GM03348 (cell line): ENCODE results near the gene PAPLN.
"Not testable (repeated sequence)": the region's sequence is repeated elsewhere in the genome, so short reads cannot be mapped to it uniquely, and the experiment has no call there.

ENCODE experiments used
- DNase-seq: peaks from one replicate; pipeline ENCODE4 v3.0.0; 2012; ENCODE audit warnings: low spot score

PAPLN gene

DNA sequence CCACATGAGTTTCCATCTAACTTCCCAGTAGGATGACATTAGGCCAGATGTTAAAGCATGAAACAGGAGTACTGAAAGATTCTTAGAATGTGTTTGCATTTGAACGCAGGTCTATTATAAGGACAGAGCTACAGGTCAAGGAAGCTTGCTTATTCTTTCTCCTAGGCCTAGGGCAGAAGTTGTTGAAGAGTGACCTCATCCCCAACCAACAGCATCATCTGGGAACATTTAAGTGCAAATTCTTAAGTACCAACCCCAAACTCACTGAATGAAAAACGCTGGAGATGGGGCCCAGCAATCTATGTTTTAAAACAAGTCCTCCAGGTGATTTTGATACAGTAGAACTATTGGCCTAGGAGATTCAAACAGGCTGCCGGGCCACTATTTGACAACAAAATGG, 52.4 kb downstream of the PAPLN start:
- no peak for DNase-seq

DNA sequence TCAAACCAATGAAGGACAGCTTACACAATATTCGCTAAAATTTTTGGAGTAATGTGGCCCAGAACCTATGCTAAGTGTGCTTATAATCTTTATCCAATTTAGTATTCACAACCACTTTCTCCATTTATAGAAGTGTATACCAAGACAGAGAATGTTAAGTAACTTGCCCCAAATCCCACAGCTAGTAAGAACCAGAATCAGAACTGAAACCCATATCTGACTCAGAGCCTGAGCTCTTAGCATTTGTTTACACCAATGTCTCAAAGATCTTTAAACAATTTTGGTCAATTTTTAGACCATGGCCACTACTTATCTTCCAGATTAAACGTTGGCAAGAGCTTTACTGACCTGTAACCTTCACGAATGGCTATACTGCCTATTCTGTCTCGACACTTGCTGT, 53.0 kb downstream of the PAPLN start:
- DNase-seq = no peak

DNA sequence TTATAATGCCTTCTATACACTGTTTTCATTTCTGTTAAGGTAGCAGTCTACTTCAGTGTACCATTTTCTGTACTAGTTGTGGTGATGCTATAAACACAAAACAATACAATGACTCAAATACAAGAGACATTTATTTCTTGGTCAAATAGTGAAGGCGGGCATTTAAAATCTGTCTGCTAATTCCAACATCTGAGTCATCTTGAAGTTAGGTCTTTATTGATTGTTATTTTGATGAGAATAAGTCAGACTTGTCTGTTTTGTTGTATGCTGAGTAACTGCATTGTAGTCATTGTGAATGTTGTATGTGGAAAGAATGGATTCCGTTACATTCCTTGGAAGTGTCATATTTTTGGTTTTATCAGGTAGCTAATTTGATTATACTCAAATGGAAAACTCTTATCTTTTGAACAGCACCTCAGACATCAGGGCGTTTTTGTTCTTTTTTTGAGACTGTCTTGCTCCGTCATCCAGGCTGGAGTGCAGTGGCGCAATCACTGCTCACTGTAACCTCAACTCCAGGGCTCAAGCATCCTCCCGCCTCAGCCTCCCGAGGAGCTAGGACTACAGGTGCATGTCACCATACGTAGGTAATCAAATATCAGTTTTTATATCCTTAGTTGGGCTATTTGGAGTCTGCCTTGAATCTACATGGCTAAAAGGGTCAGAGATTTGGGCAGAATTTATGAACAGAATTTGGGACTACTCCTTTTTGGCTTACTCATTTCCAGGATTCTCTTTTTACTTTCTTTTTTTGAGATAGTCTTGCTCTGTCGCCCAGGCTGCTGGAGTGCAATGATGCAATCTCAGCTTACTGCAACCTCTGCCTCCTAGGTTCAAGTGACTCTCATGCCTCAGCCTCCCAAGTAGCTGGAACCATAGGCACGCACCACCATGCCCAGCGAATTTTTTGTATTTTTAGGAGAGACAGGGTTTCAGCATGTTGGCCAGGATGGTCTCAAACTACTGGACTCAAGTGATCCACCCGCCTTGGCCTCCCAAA, 56.8 kb downstream of the PAPLN start:
- DNase-seq = no peak

DNA sequence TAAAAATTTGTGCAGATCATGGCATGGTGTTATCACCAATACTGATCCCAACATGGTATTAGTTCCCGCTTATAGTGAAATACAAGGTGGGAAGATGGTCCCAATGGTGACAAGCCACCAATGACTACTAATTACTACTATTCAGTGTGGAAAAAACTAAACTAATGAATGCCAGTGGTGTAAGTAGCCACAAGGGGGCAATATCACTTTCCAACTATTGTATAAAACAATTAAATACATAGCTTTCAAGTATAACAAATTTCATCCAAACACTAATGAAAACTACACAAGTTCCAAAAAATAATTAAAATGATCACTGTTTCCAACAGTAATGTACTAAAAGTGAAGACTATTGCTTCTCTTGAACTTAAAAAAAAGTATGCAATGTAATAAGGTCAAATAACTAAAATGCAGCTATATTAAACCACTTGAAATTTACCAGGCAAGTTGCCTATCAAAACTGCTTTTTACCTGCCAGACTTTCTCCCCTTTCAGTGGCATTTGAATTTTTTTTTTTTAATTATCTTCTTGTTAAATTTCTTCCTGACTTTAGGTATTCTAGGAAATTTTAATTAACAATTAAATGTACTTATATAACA, 58.0 kb downstream of the PAPLN start:
- peak; percentile 53 for DNase-seq

DNA sequence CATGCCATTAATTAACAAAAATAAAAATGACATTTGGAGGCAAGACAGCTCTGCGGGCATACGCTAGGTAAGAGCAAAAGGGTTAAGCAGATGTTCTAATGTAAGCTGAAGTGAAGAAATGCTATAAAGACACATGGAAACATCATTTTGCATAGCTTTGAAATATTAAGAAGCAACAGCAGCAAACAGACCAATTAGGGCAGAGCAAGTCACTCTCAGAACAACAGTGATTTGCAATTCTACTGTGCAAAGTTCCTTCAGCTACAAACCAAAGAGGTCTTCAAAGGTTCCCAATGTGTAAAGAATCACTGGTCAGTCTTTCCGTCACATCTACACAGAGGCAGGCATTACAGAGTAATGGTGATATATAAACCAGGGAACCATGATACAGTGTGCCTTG, 68.2 kb downstream of the PAPLN start:
- no peak for DNase-seq

DNA sequence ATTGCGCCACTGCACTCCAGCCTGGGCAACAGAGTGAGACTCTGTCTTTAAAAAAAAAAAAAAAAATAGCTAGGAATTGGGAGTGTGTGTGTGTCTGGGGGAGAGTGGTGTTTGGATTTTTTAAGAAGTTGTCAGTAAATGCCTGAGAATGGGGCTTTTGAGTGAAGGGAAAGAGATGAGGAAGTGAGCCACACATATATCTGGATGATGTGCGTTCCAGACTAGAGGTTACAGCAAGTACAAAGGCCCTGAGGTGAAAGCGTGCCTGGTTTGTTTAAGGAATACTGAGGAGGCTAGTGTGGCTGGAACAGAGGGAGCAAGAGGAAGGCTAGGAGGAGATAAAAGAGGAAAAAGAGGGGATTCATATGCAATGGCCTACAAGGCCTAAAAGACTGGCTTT, 70.0 kb downstream of the PAPLN start:
- DNase-seq = no peak

DNA sequence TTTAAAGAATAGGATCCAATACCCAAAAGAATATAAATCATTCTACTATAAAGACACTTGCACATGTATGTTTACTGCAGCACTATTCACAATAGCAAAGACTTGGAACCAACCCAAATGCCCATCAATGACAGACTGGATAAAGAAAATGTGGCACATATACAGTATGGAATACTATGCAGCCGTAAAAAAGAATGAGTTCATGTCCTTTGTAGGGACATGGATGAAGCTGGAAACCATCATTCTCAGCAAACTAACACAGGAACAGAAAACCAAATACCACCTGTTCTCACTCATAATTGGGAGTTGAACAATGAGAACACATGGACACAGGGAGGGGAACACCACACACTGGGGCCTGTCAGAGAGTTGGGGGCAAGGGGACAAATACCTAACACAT, 71.9 kb downstream of the PAPLN start:
- DNase-seq = not testable (repeated sequence)

DNA sequence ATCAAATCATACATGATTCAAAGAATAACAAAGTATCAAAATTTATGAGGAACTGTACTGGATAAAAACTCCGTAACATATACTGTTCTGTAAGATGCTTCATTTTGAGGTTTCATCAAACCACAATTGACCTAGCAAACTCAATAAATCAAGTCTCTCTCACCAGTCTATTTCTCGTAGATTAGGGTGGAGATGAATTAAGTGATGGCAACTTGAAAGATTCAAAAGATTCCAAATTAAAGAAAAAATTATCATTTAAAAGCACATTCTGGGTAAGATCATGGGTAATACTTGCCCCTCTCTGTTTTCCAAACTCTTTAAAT, 74.4 kb downstream of the PAPLN start:
- no peak for DNase-seq

DNA sequence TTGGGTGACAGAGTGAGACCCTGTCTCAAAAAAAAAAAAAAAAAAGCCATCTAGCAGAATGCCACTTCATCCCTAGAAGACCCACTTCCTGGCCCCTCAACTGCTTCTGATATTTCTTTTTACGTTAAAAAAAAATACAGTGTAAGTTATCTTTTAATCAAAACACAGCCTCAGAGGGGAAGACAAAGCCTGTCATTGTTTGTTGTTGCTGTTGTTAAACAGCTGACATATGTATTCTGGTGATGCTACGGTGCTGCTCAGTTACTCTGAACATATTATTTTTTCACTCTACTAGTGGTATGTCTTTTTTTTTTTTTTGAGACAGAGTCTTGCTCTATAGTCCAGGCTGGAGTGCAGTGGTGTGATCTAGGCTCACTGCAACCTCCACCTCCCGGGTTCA, 75.4 kb downstream of the PAPLN start:
- DNase-seq = no peak

DNA sequence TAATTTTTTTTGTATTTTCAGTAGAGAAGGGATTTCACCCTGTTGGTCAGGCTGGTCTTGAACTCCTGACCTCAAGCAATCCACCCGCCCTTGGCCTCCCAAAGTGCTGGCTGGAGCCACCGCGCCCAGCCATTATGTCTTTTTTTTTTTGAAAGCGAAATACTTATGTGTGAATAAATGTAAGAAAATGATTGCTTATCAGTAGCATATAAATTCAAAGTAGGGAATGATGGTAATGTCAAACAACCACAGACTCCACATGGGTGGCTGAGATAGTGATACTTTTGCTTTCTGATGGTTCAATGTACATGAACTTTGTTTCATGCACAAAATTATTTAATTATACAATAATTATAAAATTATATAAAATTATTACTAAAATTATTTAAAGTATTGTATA, 75.8 kb downstream of the PAPLN start:
- DNase-seq = no peak

DNA sequence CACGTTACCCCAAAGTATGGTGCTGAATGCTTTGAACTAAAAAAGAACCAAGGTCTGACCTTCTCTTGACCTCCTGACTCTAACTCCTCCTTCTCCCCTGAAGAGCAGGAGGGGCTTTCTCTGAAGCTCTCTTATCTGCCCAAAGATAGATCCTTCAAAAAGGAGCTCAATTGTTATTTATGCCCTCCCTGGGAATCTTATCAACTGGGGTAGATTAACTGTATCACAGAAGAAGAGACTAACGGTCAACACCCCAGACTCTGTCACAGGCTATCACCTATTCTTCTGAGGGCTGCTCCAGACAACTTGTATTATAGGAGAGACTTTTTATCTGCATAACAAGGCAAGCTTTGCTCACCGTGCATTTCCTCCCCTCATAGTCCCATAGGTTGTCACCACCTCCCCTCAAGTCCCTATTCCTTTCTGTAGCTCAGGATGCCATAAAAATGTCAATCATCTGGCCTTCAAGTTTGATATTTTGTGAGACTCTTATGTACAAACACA, 86.6 kb downstream of the PAPLN start:
- DNase-seq = no peak
